Gastroesophageal sphincter (tissue), 3 donors: ENCODE measurements around the gene RAPGEF3.

Experiments
- CTCF ChIP-seq, 4 experiments: fragments of 200-600 bp in 2 of 4; fragments of 450-650 bp in 2 of 4; sonication (generic) in 1 of 4; IDR thresholded peaks; one replicate each; pipeline ENCODE4 v1.5.1; 2017 to 2019; ENCODE audit warnings: antibody characterized with exemption in 4 of 4, mild to moderate bottlenecking in 2 of 4, moderate library complexity in 2 of 4
- POLR2A ChIP-seq, 2 donors: fragments of 450-650 bp; IDR thresholded peaks; one replicate each; pipeline ENCODE4 v1.6.1; 2017; ENCODE audit warnings: antibody characterized with exemption in 2 of 2, mild to moderate bottlenecking in 2 of 2, moderate library complexity in 1 of 2

- TF ChIP-seq CTCF (IDR thresholded peaks at IDR 0.05) (no peak), POLR2A (IDR thresholded peaks at IDR 0.05) (no peak)
These were observed 32.1 kb upstream of the RAPGEF3 start for GRCh38 chr12:47790676-47791350.
